Stimulated activated CD8-positive, alpha-beta memory T cell treated with anti-CD3 and anti-CD28 coated beads, Interleukin-7, amount 100 ng/mL, for 48 hours (primary cell): Measurements from ENCODE around the gene VPS8.

ENCODE experiments used
- DNase-seq, 2 donors: peaks; one replicate each; pipeline ENCODE4 v3.0.0-alpha.2; 2020; ENCODE audit warnings: low read depth in 1 of 2; ENCODE audit errors: extremely low read depth in 1 of 2

Gene VPS8

GRCh38 chr3:185042312-185043050 lies 230.5 kb downstream of the VPS8 start:
- DNase-seq: no peak

GRCh38 chr3:185046164-185046515 lies 234.2 kb downstream of the VPS8 start:
- DNase-seq: no peak

GRCh38 chr3:185046603-185047002 lies 234.6 kb downstream of the VPS8 start:
- no peak for DNase-seq

GRCh38 chr3:185049710-185050109 lies 237.7 kb downstream of the VPS8 start:
- DNase-seq: no peak

GRCh38 chr3:185051801-185052200 lies 239.8 kb downstream of the VPS8 start:
- DNase-seq: no peak

GRCh38 chr3:185052631-185053030 lies 240.7 kb downstream of the VPS8 start:
- no peak for DNase-seq

- no peak for DNase-seq
Observed at GRCh38 chr3:185056908-185057307, 244.9 kb downstream of the VPS8 start.

GRCh38 chr3:185057829-185058228 lies 245.9 kb downstream of the VPS8 start:
- DNase-seq: no peak

GRCh38 chr3:185058796-185059195 lies 246.8 kb downstream of the VPS8 start:
- DNase-seq: no peak

- no peak for DNase-seq
Observed at GRCh38 chr3:185059766-185060165, 247.8 kb downstream of the VPS8 start.

GRCh38 chr3:185060655-185061054 lies 248.7 kb downstream of the VPS8 start:
- DNase-seq: no peak

- DNase-seq: no peak
Observed at GRCh38 chr3:185062191-185062590, 250.2 kb downstream of the VPS8 start.

GRCh38 chr3:185063431-185063830 lies 251.5 kb downstream of the VPS8 start:
- DNase-seq: no peak

- no peak for DNase-seq
Observed at GRCh38 chr3:185065059-185065458, 253.1 kb downstream of the VPS8 start.

GRCh38 chr3:185066251-185066650 lies 254.3 kb downstream of the VPS8 start:
- no peak for DNase-seq

- DNase-seq: no peak
Observed at GRCh38 chr3:185067173-185067572, 255.2 kb downstream of the VPS8 start.

GRCh38 chr3:185069037-185070030 lies 257.4 kb downstream of the VPS8 start:
- DNase-seq: no peak

GRCh38 chr3:185070491-185071286 lies 258.7 kb downstream of the VPS8 start:
- no peak for DNase-seq

GRCh38 chr3:185071287-185071800 lies 259.4 kb downstream of the VPS8 start:
- DNase-seq: no peak

GRCh38 chr3:185075547-185075946 lies 263.6 kb downstream of the VPS8 start:
- DNase-seq: no peak

GRCh38 chr3:185076219-185076618 lies 264.3 kb downstream of the VPS8 start:
- DNase-seq: no peak
